AG20443 (cell line): ENCODE measurements around the gene PIK3C2G.

Experiments
- DNase-seq: peaks from one replicate; pipeline ENCODE4 v3.0.0; 2012; ENCODE audit warnings: low spot score, mixed read lengths

Gene PIK3C2G

GRCh38 chr12:18564306-18564705, 303.0 kb downstream of the PIK3C2G start:
- DNase-seq = no peak

- DNase-seq = no peak
These were observed 306.5 kb downstream of the PIK3C2G start for GRCh38 chr12:18567787-18568186.

- no peak for DNase-seq
These were observed 309.2 kb downstream of the PIK3C2G start for GRCh38 chr12:18570543-18570942.

- DNase-seq = peak; percentile 14
These were observed 314.8 kb downstream of the PIK3C2G start for GRCh38 chr12:18576104-18576626.

GRCh38 chr12:18576648-18577047, 315.3 kb downstream of the PIK3C2G start:
- no peak for DNase-seq

- peak; percentile 18 for DNase-seq
These were observed 316.9 kb downstream of the PIK3C2G start for GRCh38 chr12:18578191-18578590.

- peak; percentile 11 for DNase-seq
These were observed 319.0 kb downstream of the PIK3C2G start for GRCh38 chr12:18580291-18580690.

- no peak for DNase-seq
These were observed 319.4 kb downstream of the PIK3C2G start for GRCh38 chr12:18580706-18581105.

GRCh38 chr12:18581232-18581962, 320.1 kb downstream of the PIK3C2G start:
- DNase-seq = no peak

- no peak for DNase-seq
These were observed 322.3 kb downstream of the PIK3C2G start for GRCh38 chr12:18583655-18584054.

GRCh38 chr12:18586581-18586980, 325.3 kb downstream of the PIK3C2G start:
- no peak for DNase-seq

- DNase-seq = no peak
These were observed 328.0 kb downstream of the PIK3C2G start for GRCh38 chr12:18589316-18589715.

GRCh38 chr12:18591473-18591872, 330.2 kb downstream of the PIK3C2G start:
- DNase-seq = no peak

GRCh38 chr12:18595412-18595811, 334.1 kb downstream of the PIK3C2G start:
- DNase-seq = peak; percentile 16

- DNase-seq = no peak
These were observed 340.6 kb downstream of the PIK3C2G start for GRCh38 chr12:18601962-18602361.

- DNase-seq = peak; percentile 13
These were observed 351.7 kb downstream of the PIK3C2G start for GRCh38 chr12:18612971-18613370.

GRCh38 chr12:18620986-18621385, 359.7 kb downstream of the PIK3C2G start:
- DNase-seq = no peak

- no peak for DNase-seq
These were observed 368.1 kb downstream of the PIK3C2G start for GRCh38 chr12:18629445-18629844.

GRCh38 chr12:18629916-18630315, 368.6 kb downstream of the PIK3C2G start:
- DNase-seq = no peak

GRCh38 chr12:18631339-18631738, 370.0 kb downstream of the PIK3C2G start:
- no peak for DNase-seq

GRCh38 chr12:18632848-18633247, 371.5 kb downstream of the PIK3C2G start:
- no peak for DNase-seq

- no peak for DNase-seq
These were observed 373.1 kb downstream of the PIK3C2G start for GRCh38 chr12:18634382-18634781.

GRCh38 chr12:18640321-18640955, 379.1 kb downstream of the PIK3C2G start:
- no peak for DNase-seq
